ENCODE results near the gene PIGV. TPM values are rescaled to one million over a fixed set of nuclear protein-coding genes. Genes with fewer than 3 reads are reported as not detected.
"Not testable (repeated sequence)": the region's sequence is repeated elsewhere in the genome, so short reads cannot be mapped to it uniquely, and the experiment has no call there.

PIGV gene
- total and polyA plus RNA-seq, 3 donors from 2014 or later, result 47.6 to 101 (median 52.5) TPM

DNA sequence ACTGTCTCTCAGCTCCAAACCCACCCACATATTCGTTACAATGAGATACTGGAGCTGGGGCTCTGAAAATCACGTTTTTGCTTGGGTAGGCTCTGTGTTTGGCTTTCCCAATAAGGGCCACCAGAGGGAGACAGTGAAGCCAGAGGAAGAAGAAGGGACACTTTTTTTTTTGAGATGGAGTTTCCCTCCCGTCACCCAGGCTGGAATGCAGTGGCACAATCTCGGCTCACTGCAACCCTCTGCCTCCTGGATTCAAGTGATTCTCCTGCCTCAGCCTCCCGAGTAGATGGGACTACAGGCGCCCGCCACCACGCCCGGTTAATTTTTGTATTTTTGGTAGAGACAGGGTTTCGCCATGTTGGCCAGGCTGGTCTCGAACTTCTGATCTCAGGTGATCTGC lies 22.4 kb downstream of the PIGV start:
- H3K9me3 ChIP-seq; H3K4me1 ChIP-seq; intact Hi-C loops (cut with DNase I; ENCODE audit: low total_unique reads); H3K4me3 ChIP-seq; H3K27ac ChIP-seq; H3K27me3 ChIP-seq; H3K36me3 ChIP-seq (ENCODE audit: low read depth, missing control alignments): not testable (repeated sequence)
- TF ChIP-seq, protein P1, sequence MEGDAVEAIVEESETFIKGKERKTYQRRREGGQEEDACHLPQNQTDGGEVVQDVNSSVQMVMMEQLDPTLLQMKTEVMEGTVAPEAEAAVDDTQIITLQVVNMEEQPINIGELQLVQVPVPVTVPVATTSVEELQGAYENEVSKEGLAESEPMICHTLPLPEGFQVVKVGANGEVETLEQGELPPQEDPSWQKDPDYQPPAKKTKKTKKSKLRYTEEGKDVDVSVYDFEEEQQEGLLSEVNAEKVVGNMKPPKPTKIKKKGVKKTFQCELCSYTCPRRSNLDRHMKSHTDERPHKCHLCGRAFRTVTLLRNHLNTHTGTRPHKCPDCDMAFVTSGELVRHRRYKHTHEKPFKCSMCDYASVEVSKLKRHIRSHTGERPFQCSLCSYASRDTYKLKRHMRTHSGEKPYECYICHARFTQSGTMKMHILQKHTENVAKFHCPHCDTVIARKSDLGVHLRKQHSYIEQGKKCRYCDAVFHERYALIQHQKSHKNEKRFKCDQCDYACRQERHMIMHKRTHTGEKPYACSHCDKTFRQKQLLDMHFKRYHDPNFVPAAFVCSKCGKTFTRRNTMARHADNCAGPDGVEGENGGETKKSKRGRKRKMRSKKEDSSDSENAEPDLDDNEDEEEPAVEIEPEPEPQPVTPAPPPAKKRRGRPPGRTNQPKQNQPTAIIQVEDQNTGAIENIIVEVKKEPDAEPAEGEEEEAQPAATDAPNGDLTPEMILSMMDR (IDR thresholded peaks at IDR 0.05), result peak; percentile 10 to 62 (median 47)
- peak; percentile 81 for DNase-seq
- 57 to 66% methylated on average over 11 of the region's 11 CpGs for WGBS, 2 donors

DNA sequence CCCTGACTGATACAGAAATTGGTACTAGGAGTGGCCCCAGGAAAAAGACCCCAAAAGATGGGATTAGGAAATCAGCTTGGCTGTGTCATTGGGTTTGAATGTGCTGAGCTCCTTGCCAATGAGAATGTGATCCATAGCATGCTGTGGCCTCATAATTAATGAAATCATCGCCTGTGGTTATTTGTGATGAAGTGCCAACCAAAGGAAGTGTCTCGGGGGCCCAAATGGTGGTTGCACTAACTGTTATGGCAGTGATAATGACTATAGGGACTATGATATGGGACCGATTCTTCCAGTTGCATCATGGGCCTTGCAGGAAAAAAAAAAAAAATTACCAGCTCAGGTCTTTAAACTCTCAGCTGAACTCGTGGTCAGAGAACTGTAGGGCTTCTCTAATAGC lies 23.3 kb downstream of the PIGV start:
- Histone ChIP-seq H3K4me3 (no peak overlapping the region), H3K36me3 (ENCODE audit: low read depth, missing control alignments) (no peaks in the 10 kb centered on the region), H3K9me3 (no peaks in the 10 kb centered on the region), H3K4me1 (no peaks in the 10 kb centered on the region), H3K27ac (no peak overlapping the region), H3K27me3 (no peaks in the 10 kb centered on the region)
- TF ChIP-seq, protein P1 (IDR thresholded peaks at IDR 0.05), result no peak
- TF ChIP-seq POLR2A (IDR thresholded peaks at IDR 0.05), result no peak
- intact Hi-C loops (cut with DNase I; ENCODE audit: low total_unique reads), result no loop called here
- 87 to 93% methylated on average over 4 of the region's 4 CpGs for WGBS, 2 donors
- no peak for DNase-seq

DNA sequence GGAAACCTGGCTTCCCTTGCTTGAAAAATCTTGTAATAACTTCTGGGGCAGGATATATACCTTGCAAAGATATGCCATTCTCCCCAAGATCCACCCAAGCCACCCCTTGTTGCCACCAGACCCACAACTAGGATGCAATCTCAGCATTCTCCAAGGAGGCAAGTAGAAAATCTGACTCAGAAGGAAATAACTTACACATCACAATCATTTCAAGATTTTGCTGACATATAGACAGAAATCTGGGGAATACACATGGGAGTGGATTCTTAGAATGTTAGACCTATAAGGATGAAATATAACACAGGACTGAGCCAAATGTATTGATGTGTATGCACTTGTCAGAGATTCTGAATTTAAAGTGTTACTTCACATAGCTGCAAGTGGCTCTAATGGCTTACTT lies 24.0 kb downstream of the PIGV start:
- H3K4me3 ChIP-seq, result no peak overlapping the region
- H3K27ac ChIP-seq, result no peak overlapping the region
- no peak for TF ChIP-seq POLR2A (IDR thresholded peaks at IDR 0.05)
- TF ChIP-seq, protein P1 (IDR thresholded peaks at IDR 0.05), result no peak
- no peaks in the 10 kb centered on the region for H3K27me3 ChIP-seq
- H3K4me1 ChIP-seq, result no peaks in the 10 kb centered on the region
- no peak for DNase-seq
- intact Hi-C loops (cut with DNase I; ENCODE audit: low total_unique reads), result no loop called here
- H3K9me3 ChIP-seq, result no peaks in the 10 kb centered on the region
- H3K36me3 ChIP-seq (ENCODE audit: low read depth, missing control alignments), result no peaks in the 10 kb centered on the region

DNA sequence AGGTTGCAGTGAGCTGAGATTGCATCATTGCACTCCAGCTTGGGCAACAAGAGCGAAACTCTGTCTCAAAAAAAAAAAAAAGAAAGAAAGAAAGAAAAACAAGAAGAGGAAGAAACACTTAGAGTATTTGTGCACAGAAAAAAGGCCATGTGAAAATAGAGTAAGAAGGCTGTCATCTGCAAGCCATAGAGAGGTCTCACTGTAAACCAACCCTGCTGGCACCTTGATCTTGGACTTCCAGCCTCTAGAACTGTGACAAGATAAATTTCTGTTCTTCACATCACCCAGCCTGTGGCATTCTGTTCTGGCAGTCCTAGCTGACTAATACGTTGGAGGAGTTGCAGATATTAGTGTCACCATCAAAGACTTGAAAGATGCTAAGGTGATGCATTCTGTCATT lies 26.6 kb downstream of the PIGV start:
- no peak for TF ChIP-seq POLR2A (IDR thresholded peaks at IDR 0.05)
- TF ChIP-seq, protein P1 (IDR thresholded peaks at IDR 0.05), result no peak
- no peaks in the 10 kb centered on the region for H3K27me3 ChIP-seq
- no peak for DNase-seq
- no peak overlapping the region for H3K4me3 ChIP-seq
- H3K27ac ChIP-seq, result no peak overlapping the region
- H3K36me3 ChIP-seq (ENCODE audit: low read depth, missing control alignments), result no peaks in the 10 kb centered on the region
- intact Hi-C loops (cut with DNase I; ENCODE audit: low total_unique reads), result no loop called here
- no peaks in the 10 kb centered on the region for H3K9me3 ChIP-seq
- WGBS, 2 donors, result 85 to 95% methylated on average over 2 of the region's 2 CpGs
- no peaks in the 10 kb centered on the region for H3K4me1 ChIP-seq

DNA sequence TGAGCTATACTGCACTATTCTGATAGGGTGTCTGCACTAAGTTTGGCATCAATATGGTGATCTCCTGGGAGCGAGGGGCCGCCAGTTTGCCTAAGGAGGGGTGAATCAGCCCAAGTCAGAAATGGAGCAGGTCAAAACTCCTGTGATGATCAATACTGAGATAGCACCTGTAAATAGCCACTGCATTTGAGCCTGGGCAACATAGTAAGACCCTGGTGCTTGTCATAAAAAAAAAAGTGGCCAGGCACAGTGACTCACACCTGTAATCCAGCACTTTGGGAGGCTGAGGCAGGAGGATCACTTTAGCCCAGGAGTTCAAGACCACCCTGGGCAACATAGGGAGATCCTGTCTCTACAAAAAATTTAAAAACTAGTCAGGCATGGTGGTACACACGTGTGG lies 27.1 kb downstream of the PIGV start:
- intact Hi-C loops (cut with DNase I; ENCODE audit: low total_unique reads), result no loop called here
- WGBS, 2 donors, result 93 to 100% methylated on average over 3 of the region's 3 CpGs

More for the DNA sequence above, 27.1 kb downstream of the PIGV start:
- H3K27ac ChIP-seq, result no peak overlapping the region
- TF ChIP-seq, protein P1 (IDR thresholded peaks at IDR 0.05), result no peak
- TF ChIP-seq POLR2A (IDR thresholded peaks at IDR 0.05), result no peak
- no peak overlapping the region for H3K4me3 ChIP-seq
- no peak for DNase-seq
- no peaks in the 10 kb centered on the region for H3K4me1 ChIP-seq
- no peaks in the 10 kb centered on the region for H3K27me3 ChIP-seq
- no peaks in the 10 kb centered on the region for H3K9me3 ChIP-seq
- H3K36me3 ChIP-seq (ENCODE audit: low read depth, missing control alignments), result no peaks in the 10 kb centered on the region

All from testis (tissue), 3 donors.